CD4-positive, alpha-beta T cell treated with Interleukin-17A for 4 hours (primary cell): ENCODE results near the gene DRD4.

Source experiments
- DNase-seq: peaks from one replicate; pipeline ENCODE4 v3.0.0-alpha.2; 2020; ENCODE audit warnings: mixed read lengths

Gene DRD4

DNA sequence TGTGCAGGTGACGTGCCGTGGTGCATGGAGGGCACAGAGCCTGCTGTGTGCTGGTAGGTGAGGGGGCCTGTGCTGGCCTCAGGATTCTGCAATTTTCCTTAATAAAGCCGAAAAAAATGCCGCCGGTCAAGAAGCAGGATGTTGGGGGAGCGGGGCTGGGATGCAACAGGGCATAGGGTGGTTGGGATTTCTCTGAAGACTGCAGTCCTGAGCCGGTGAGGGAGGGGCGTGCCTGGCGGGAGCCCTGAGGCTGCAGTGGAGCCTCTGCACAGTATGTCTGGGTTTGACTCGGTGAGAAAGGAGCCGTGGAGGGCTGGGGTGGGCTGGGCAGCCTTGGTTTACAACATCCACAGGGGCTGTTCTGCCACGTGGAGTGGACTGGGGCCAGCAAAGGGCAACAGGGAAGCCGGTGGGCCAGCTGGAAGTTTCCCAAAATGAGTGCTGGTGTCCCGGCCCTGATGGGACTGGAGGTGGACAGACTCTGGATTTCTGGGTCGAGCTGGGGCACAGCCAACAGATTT lies 13.7 kb upstream of the DRD4 start:
- DNase-seq = no peak

- DNase-seq = no peak
Observed at GRCh38 chr11:623999-624704, 12.9 kb upstream of the DRD4 start.

- no peak for DNase-seq
Observed at GRCh38 chr11:624705-625635, 12.1 kb upstream of the DRD4 start, which contains the start of gene CDHR5. CDHR5 (minus strand) TSS chr11:624955; CDS start chr11:624902, 53 bp downstream.

DNA sequence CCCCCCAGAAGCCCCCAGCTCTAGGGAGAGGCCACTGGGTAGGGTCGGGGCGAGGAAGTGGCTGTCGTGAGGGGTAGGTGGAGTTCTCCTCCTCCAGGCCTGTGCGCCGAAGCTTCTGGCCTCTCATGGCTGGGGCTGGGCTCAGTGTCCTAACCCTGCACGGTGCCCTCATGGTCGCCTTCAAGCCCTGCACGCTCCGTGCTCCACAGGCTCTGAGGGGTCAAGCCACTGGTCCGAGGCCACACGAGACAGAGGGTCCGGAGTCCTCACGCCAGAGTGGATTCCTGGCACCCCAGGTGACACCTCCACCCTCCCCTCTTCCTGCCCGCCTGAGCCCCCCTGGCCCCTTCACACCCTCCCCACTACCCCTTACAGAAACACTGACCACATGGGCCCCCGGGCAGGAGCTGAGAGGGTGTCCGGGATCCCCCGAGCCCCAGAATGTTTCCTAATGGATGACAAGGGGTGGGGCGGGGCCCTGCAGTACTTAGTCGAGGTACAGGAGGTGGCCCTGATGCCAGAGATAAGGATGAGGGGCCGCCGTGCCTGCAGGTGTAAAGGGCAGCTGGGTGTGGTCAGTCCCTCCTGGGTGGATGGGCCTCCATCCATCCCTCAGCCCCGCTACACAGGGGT lies 11.3 kb upstream of the DRD4 start:
- DNase-seq = no peak

DNA sequence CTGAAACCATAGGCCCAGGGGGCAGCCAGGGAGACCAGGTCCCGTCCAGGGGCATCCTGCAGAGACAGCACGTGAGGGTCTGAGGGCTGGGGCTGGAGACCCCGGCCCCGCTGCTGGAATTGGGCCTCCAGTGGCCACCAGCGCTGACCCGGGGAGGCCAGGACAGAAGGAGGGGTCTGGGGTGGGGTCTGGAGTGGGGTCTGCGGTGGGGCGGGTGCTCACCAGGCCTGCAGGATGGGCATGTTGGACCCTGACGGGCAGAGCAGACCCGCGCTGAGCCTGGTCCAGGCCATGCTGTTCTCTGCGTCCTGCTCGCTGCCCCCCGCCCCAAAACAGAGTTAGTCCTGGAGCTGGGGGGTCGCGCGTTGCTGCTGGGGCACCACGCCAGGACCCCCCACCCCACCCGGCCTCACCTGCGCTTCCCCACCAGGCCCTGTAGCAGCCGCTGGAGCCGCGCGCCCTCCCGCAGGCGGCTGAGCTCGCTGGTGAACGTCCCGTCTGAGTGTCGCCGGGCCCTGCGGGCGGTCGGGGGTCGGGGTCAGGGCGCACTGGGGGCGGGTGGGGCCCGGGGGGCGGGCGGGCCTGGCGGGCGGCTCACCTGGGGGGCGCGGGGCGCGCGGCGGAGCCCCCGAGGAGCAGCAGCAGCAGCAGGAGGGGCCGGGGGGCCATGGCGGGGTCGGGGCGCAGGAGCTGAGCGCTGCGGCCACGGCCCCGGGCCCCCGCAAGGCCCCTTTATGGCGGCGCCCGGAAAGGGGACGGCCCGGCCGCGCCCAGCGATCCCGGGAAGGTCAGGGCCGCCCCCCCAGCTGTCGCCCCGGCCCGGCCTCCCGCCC lies 10.4 kb upstream of the DRD4 start, which contains the start of gene SCT:
Gene SCT (minus strand): TSS at position 707 of the 833 bp plus-strand sequence. CDS start 38 bp downstream, at position 669.
- DNase-seq = no peak

- DNase-seq = no peak
Observed at GRCh38 chr11:627308-627576, 9.8 kb upstream of the DRD4 start.

GRCh38 chr11:628056-628455 lies 9.0 kb upstream of the DRD4 start:
- no peak for DNase-seq

- DNase-seq = peak; percentile 38
Observed at GRCh38 chr11:629237-629583, 7.9 kb upstream of the DRD4 start.

GRCh38 chr11:630871-631270 lies 6.2 kb upstream of the DRD4 start:
- no peak for DNase-seq

- no peak for DNase-seq
Observed at GRCh38 chr11:635945-636510, 1.0 kb upstream of the DRD4 start.

GRCh38 chr11:637333-637592 lies 194 bp downstream of the DRD4 start:
- DNase-seq = no peak

GRCh38 chr11:637593-638521 lies 788 bp downstream of the DRD4 start:
- DNase-seq = no peak

GRCh38 chr11:638631-639331 lies 1.7 kb downstream of the DRD4 start:
- no peak for DNase-seq

DNA sequence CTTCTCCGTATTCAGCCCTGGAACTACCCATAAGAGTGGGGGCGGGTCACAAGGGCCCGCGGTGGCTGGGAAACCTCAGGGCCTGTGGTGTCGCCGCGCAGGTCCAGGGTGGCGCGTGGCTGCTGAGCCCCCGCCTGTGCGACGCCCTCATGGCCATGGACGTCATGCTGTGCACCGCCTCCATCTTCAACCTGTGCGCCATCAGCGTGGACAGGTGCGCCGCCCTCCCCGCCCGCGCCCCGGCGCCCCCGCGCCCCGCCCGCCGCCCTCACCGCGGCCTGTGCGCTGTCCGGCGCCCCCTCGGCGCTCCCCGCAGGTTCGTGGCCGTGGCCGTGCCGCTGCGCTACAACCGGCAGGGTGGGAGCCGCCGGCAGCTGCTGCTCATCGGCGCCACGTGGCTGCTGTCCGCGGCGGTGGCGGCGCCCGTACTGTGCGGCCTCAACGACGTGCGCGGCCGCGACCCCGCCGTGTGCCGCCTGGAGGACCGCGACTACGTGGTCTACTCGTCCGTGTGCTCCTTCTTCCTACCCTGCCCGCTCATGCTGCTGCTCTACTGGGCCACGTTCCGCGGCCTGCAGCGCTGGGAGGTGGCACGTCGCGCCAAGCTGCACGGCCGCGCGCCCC lies 2.4 kb downstream of the DRD4 start:
- no peak for DNase-seq

DNA sequence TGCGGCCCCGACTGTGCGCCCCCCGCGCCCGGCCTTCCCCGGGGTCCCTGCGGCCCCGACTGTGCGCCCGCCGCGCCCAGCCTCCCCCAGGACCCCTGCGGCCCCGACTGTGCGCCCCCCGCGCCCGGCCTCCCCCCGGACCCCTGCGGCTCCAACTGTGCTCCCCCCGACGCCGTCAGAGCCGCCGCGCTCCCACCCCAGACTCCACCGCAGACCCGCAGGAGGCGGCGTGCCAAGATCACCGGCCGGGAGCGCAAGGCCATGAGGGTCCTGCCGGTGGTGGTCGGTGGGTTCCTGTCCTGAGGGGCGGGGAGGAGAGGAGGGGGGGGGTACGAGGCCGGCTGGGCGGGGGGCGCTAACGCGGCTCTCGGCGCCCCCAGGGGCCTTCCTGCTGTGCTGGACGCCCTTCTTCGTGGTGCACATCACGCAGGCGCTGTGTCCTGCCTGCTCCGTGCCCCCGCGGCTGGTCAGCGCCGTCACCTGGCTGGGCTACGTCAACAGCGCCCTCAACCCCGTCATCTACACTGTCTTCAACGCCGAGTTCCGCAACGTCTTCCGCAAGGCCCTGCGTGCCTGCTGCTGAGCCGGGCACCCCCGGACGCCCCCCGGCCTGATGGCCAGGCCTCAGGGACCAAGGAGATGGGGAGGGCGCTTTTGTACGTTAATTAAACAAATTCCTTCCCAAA lies 3.1 kb downstream of the DRD4 start:
- DNase-seq = no peak

GRCh38 chr11:641806-642370 lies 4.8 kb downstream of the DRD4 start:
- no peak for DNase-seq

DNA sequence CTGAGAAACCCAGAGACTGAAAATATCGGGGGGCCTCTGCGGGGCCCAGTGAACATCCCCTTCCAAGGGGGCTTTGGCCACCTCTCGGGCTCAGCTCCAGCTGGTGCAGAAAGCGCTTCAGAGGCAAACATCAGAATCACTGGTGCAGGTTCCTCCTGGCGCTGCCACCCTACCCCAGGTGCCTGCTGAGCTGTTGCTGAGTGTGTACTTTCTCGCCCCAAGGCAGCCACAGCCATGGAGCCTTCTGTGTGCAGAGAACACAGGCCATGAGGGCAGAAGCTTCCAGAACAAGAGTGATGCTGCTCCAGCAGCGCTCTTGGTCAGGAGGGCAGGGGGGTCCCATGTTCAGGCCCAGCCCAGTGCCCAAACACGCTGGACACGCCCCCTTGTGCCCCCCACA lies 6.3 kb downstream of the DRD4 start:
- DNase-seq = no peak

GRCh38 chr11:643849-644738 lies 7.0 kb downstream of the DRD4 start:
- no peak for DNase-seq
